ENCODE measurements around the gene PHOSPHO1. TPM values are rescaled to one million over a fixed set of nuclear protein-coding genes. Genes with fewer than 3 reads are reported as not detected.

PHOSPHO1 gene
- total and polyA plus RNA-seq, 9 donors = 0.23 to 0.92 (median 0.25) TPM; not detected in 5

GRCh38 chr17:49247944-49248343 lies 17.4 kb upstream of the PHOSPHO1 start:
- Histone ChIP-seq H3K4me3 (no peak overlapping the region), H3K36me3 (no peaks in the 10 kb centered on the region), H3K4me1 (ENCODE audit: insufficient read depth) (no peaks in the 10 kb centered on the region), H3K27ac (no peak overlapping the region), H3K27me3 (no peaks in the 10 kb centered on the region), H3K9me3 (no peaks in the 10 kb centered on the region)
- intact Hi-C loops (cut with DNase I) = no loop called here
- 89 to 96% (median 89%) methylated on average over 7 of the region's 7 CpGs for WGBS, 3 donors
- DNase-seq = no peak
- TF ChIP-seq EP300 (IDR thresholded peaks at IDR 0.05) (no peak), POLR2A (IDR thresholded peaks at IDR 0.05) (no peak), CTCF (IDR thresholded peaks at IDR 0.05) (no peak)

- H3K4me1 ChIP-seq (ENCODE audit: insufficient read depth) = no peaks in the 10 kb centered on the region
- intact Hi-C loops (cut with DNase I) = no loop called here
- H3K9me3 ChIP-seq = no peaks in the 10 kb centered on the region
- DNase-seq = no peak
- no peak overlapping the region for H3K4me3 ChIP-seq
- H3K27me3 ChIP-seq = no peaks in the 10 kb centered on the region
- H3K36me3 ChIP-seq = no peaks in the 10 kb centered on the region
- 75 to 79% (median 78%) methylated on average over 4 of the region's 4 CpGs for WGBS, 3 donors
- H3K27ac ChIP-seq = no peak overlapping the region
- TF ChIP-seq CTCF (IDR thresholded peaks at IDR 0.05) (no peak), POLR2A (IDR thresholded peaks at IDR 0.05) (no peak), EP300 (IDR thresholded peaks at IDR 0.05) (no peak)
Measured at GRCh38 chr17:49244839-49245238, 14.3 kb upstream of the PHOSPHO1 start.

- no peaks in the 10 kb centered on the region for H3K9me3 ChIP-seq
- H3K4me1 ChIP-seq (ENCODE audit: insufficient read depth) = no peaks in the 10 kb centered on the region
- DNase-seq = no peak
- H3K27ac ChIP-seq = no peak overlapping the region
- no peak for TF ChIP-seq EP300 (IDR thresholded peaks at IDR 0.05)
- no peak for TF ChIP-seq CTCF (IDR thresholded peaks at IDR 0.05)
- no peak for TF ChIP-seq POLR2A (IDR thresholded peaks at IDR 0.05)
- no peak overlapping the region for H3K4me3 ChIP-seq
- WGBS, 3 donors = 92 to 93% (median 93%) methylated on average over 5 of the region's 5 CpGs
- H3K36me3 ChIP-seq = no peaks in the 10 kb centered on the region
- intact Hi-C loops (cut with DNase I) = no loop called here
- no peaks in the 10 kb centered on the region for H3K27me3 ChIP-seq
Measured at GRCh38 chr17:49242813-49243212, 12.2 kb upstream of the PHOSPHO1 start.

- no peak for DNase-seq
- Histone ChIP-seq H3K27me3 (no peaks in the 10 kb centered on the region), H3K4me1 (ENCODE audit: insufficient read depth) (no peaks in the 10 kb centered on the region), H3K4me3 (no peak overlapping the region), H3K9me3 (no peaks in the 10 kb centered on the region), H3K36me3 (no peaks in the 10 kb centered on the region), H3K27ac (no peak overlapping the region)
- WGBS, 3 donors = 70 to 76% (median 71%) methylated on average over 9 of the region's 9 CpGs
- TF ChIP-seq CTCF (IDR thresholded peaks at IDR 0.05) = no peak
- intact Hi-C loops (cut with DNase I) = no loop called here
Measured at GRCh38 chr17:49241692-49242397, 11.3 kb upstream of the PHOSPHO1 start.

Measured in ovary (tissue), 9 donors.